H9 (cell line): ENCODE results near the gene TRPM4. TPM values are rescaled to one million over a fixed set of nuclear protein-coding genes. Genes with fewer than 3 reads are reported as not detected.
A peak's percentile ranks its signal among the peaks of the same experiment; 100 is the strongest.

Source experiments
- DNase-seq: peaks from one replicate; pipeline ENCODE4 v3.0.0-alpha.2; 2017
- H2AFZ ChIP-seq: one replicate; pipeline ENCODE4 v1.6.1; 2013; ENCODE audit warnings: mild to moderate bottlenecking, low read length, control low read depth, moderate library complexity
- H2AK5ac ChIP-seq: 2 replicates; pipeline ENCODE4 v1.6.1; 2013; ENCODE audit warnings: low read length, control low read depth, mixed read lengths; ENCODE audit not compliant: insufficient read length
- H2BK120ac ChIP-seq: one replicate; pipeline ENCODE4 v1.6.1; 2013; ENCODE audit warnings: low read depth, mild to moderate bottlenecking, low read length, control low read depth, inconsistent platforms; ENCODE audit not compliant: poor library complexity, severe bottlenecking
- H2BK12ac ChIP-seq: 2 replicates; pipeline ENCODE4 v1.6.1; 2013; ENCODE audit warnings: low read length, control low read depth, mixed read lengths, low read depth; ENCODE audit not compliant: insufficient read length
- H2BK15ac ChIP-seq: 2 replicates; pipeline ENCODE4 v1.6.1; 2013; ENCODE audit warnings: low read depth, low read length, control low read depth
- H2BK20ac ChIP-seq: one replicate; pipeline ENCODE4 v1.6.1; 2013; ENCODE audit warnings: low read depth, mild to moderate bottlenecking, low read length, control low read depth, inconsistent platforms; ENCODE audit not compliant: poor library complexity, severe bottlenecking
- H2BK5ac ChIP-seq: 2 replicates; pipeline ENCODE4 v1.6.1; 2013; ENCODE audit warnings: low read length, control low read depth, mixed read lengths; ENCODE audit not compliant: insufficient read length
- H3K14ac ChIP-seq: 2 replicates; pipeline ENCODE4 v1.6.1; 2013; ENCODE audit warnings: low read length, control low read depth; ENCODE audit not compliant: insufficient read depth
- H3K18ac ChIP-seq: 2 replicates; pipeline ENCODE4 v1.6.1; 2013; ENCODE audit warnings: low read depth, mild to moderate bottlenecking, mixed read lengths, low read length, control low read depth; ENCODE audit not compliant: insufficient read length
- H3K23ac ChIP-seq: 2 replicates; pipeline ENCODE4 v1.6.1; 2013; ENCODE audit warnings: low read length, control low read depth, mixed read lengths, low read depth; ENCODE audit not compliant: insufficient read length
- H3K23me2 ChIP-seq: 2 replicates; pipeline ENCODE4 v1.6.1; 2013; ENCODE audit warnings: low read depth, mild to moderate bottlenecking, mixed read lengths, low read length, control low read depth; ENCODE audit not compliant: insufficient read length, poor library complexity, severe bottlenecking
- H3K27ac ChIP-seq: 2 replicates; pipeline ENCODE4 v1.5.1; 2013; ENCODE audit warnings: low read length, control low read depth, mixed read lengths, low read depth; ENCODE audit not compliant: insufficient read length
- H3K27me3 ChIP-seq: 2 replicates; pipeline ENCODE4 v1.6.1; 2013; ENCODE audit warnings: low read length, control low read depth, inconsistent platforms; ENCODE audit not compliant: insufficient read depth
- H3K4ac ChIP-seq: 2 replicates; pipeline ENCODE4 v1.6.1; 2013; ENCODE audit warnings: low read depth, mild to moderate bottlenecking, control low read depth, inconsistent platforms, low read length, moderate library complexity
- H3K4me1 ChIP-seq: 2 replicates; pipeline ENCODE4 v1.6.1; 2013; ENCODE audit warnings: low read length, control low read depth, inconsistent platforms; ENCODE audit not compliant: insufficient read depth
- H3K4me2 ChIP-seq: 2 replicates; pipeline ENCODE4 v1.6.1; 2013; ENCODE audit warnings: low read length, control low read depth, mixed read lengths; ENCODE audit not compliant: insufficient read length, insufficient read depth
- H3K56ac ChIP-seq: 2 replicates; pipeline ENCODE4 v1.6.1; 2013; ENCODE audit warnings: low read depth, mild to moderate bottlenecking, mixed read lengths, low read length, control low read depth; ENCODE audit not compliant: insufficient read length
- H3K79me1 ChIP-seq: 2 replicates; pipeline ENCODE4 v1.6.1; 2013; ENCODE audit warnings: low read depth, mild to moderate bottlenecking, moderate library complexity, low read length, control low read depth, inconsistent platforms; ENCODE audit not compliant: insufficient read depth, poor library complexity, severe bottlenecking
- H3K79me2 ChIP-seq: 2 replicates; pipeline ENCODE4 v1.6.1; 2013; ENCODE audit warnings: low read length, control low read depth, inconsistent platforms; ENCODE audit not compliant: insufficient read depth
- H3K9ac ChIP-seq: 2 replicates; pipeline ENCODE4 v1.6.1; 2013; ENCODE audit warnings: low read length, control low read depth, mixed read lengths; ENCODE audit not compliant: insufficient read length; ENCODE audit errors: extremely low read depth
- H3K9me3 ChIP-seq: one replicate; pipeline ENCODE4 v1.6.1; 2013; ENCODE audit warnings: low read depth, low read length, inconsistent platforms; ENCODE audit not compliant: control insufficient read depth
- H3T11ph ChIP-seq: one replicate; pipeline ENCODE4 v1.6.1; 2013; ENCODE audit warnings: mild to moderate bottlenecking, low read length, control low read depth, inconsistent platforms
- H4K20me1 ChIP-seq: one replicate; pipeline ENCODE4 v1.6.1; 2013; ENCODE audit not compliant: control insufficient read depth, insufficient read length, insufficient read depth
- H4K5ac ChIP-seq: 2 replicates; pipeline ENCODE4 v1.6.1; 2013; ENCODE audit warnings: low read depth, mild to moderate bottlenecking, mixed read lengths, low read length, control low read depth; ENCODE audit not compliant: insufficient read length
- H4K8ac ChIP-seq: replicated peaks from 2 replicates; pipeline ENCODE4 v1.6.1; 2013; ENCODE audit warnings: low read length, control low read depth, mixed read lengths, low read depth; ENCODE audit not compliant: insufficient read length
- H4K91ac ChIP-seq: 2 replicates; pipeline ENCODE4 v1.6.1; 2013; ENCODE audit warnings: low read depth, mild to moderate bottlenecking, moderate library complexity, mixed read lengths, low read length, control low read depth; ENCODE audit not compliant: insufficient read length
- H3K27ac Mint-ChIP-seq, 3 experiments: 2 replicates in 2 of 3; 3 replicates in 1 of 3; pipeline ENCODE4 v1.8.0; 2020 to 2021; ENCODE audit warnings: mixed read lengths in 3 of 3, mild to moderate bottlenecking in 1 of 3, moderate library complexity in 1 of 3
- H3K27me3 Mint-ChIP-seq: 2 replicates; pipeline ENCODE4 v1.8.0; 2021; ENCODE audit warnings: low read depth, mild to moderate bottlenecking, moderate library complexity, mixed read lengths
- H3K36me3 Mint-ChIP-seq, 3 experiments: 2 replicates in 2 of 3; 3 replicates in 1 of 3; pipeline ENCODE4 v1.8.0; 2020 to 2021; ENCODE audit warnings: low read depth in 3 of 3, mixed read lengths in 3 of 3; ENCODE audit not compliant: insufficient read depth in 1 of 3
- H3K4me1 Mint-ChIP-seq, 2 experiments: 2 replicates each; pipeline ENCODE4 v1.8.0; 2020; ENCODE audit warnings: mixed read lengths in 2 of 2
- H3K4me3 Mint-ChIP-seq, 2 experiments: 2 replicates in 1 of 2; 3 replicates in 1 of 2; pipeline ENCODE4 v1.8.0; 2020 to 2021; ENCODE audit warnings: mild to moderate bottlenecking in 2 of 2, mixed read lengths in 2 of 2, moderate library complexity in 1 of 2
- H3K9me3 Mint-ChIP-seq, 2 experiments: 2 replicates in 1 of 2; 3 replicates in 1 of 2; pipeline ENCODE4 v1.8.0; 2020; ENCODE audit warnings: mild to moderate bottlenecking in 2 of 2, mixed read lengths in 2 of 2, moderate library complexity in 1 of 2
- WGBS: extraction: QIAGEN DNeasy Blood & Tissue Kit; methylation state at CpG from one replicate; pipeline ENCODE4 v1.1.7; 2013; ENCODE audit warnings: missing lambda C conversion rate, low lambda C conversion rate, mixed read lengths; ENCODE audit not compliant: insufficient read length; ENCODE audit errors: extremely low coverage; 5-methylcytosine and 5-hydroxymethylcytosine counted together
- total RNA-seq: library from RNA; stranded (reverse); gene quantifications from 2 replicates; pipeline ENCODE4 v1.2.1, GENCODE V29; 2021
- TF ChIP-seq, protein P1 (sequence below): fragments of 200-600 bp; sonication (generic); conservative IDR thresholded peaks from 3 replicates; pipeline ENCODE4 v1.8.0; 2021; ENCODE audit warnings: antibody characterized with exemption, mild to moderate bottlenecking

TRPM4 gene
- total RNA-seq, 1 experiment from 2014 or later: 6.9 TPM

GRCh38 chr19:49118565-49119410 is 38.8 kb upstream of the TRPM4 start, which contains the start of gene C19orf73:
C19orf73 (minus strand) TSS chr19:49119143; CDS start chr19:49119022, 121 bp downstream.
- H3K9ac ChIP-seq: no peak within 1 kb of the TSS
- no peak within 1 kb of the TSS for H4K5ac ChIP-seq
- no peak within 1 kb of the TSS for H2AFZ ChIP-seq

More at GRCh38 chr19:49118565-49119410, 38.8 kb upstream of the TRPM4 start, which contains the start of gene C19orf73:
- Histone ChIP-seq H3K79me2 (no peaks in the 10 kb centered on the region), H3K79me1 (no peaks in the 10 kb centered on the region), H3T11ph (no peak within 1 kb of the TSS), H3K56ac (no peak within 1 kb of the TSS), H3K9me3 (no peaks in the 10 kb centered on the region), H2AK5ac (no peak within 1 kb of the TSS), H3K27ac (no peak within 1 kb of the TSS), H3K4ac (no peak within 1 kb of the TSS), H2BK5ac (no peak within 1 kb of the TSS), H2BK15ac (no peak within 1 kb of the TSS), H3K27me3 (peaks cover 9% of the 10 kb centered on the region; the same call in 1 of the 2 replicates), H3K23ac (no peak within 1 kb of the TSS), H4K91ac (no peak within 1 kb of the TSS), H4K8ac (no peak within 1 kb of the TSS), H4K20me1 (no peaks in the 10 kb centered on the region), H3K23me2 (peaks cover 4% of the 10 kb centered on the region), H2BK12ac (no peak within 1 kb of the TSS), H2BK120ac (no peak within 1 kb of the TSS), H2BK20ac (no peak within 1 kb of the TSS), H3K14ac (peak within 1 kb of the TSS; percentile 74; the same call in 1 of the 2 replicates), H3K4me1 (peaks cover 3% of the 10 kb centered on the region; the same call in 1 of the 2 replicates), H3K18ac (peak within 1 kb of the TSS; percentile 59), H3K4me2 (peak within 1 kb of the TSS; percentile 43)
- TF ChIP-seq, protein P1, sequence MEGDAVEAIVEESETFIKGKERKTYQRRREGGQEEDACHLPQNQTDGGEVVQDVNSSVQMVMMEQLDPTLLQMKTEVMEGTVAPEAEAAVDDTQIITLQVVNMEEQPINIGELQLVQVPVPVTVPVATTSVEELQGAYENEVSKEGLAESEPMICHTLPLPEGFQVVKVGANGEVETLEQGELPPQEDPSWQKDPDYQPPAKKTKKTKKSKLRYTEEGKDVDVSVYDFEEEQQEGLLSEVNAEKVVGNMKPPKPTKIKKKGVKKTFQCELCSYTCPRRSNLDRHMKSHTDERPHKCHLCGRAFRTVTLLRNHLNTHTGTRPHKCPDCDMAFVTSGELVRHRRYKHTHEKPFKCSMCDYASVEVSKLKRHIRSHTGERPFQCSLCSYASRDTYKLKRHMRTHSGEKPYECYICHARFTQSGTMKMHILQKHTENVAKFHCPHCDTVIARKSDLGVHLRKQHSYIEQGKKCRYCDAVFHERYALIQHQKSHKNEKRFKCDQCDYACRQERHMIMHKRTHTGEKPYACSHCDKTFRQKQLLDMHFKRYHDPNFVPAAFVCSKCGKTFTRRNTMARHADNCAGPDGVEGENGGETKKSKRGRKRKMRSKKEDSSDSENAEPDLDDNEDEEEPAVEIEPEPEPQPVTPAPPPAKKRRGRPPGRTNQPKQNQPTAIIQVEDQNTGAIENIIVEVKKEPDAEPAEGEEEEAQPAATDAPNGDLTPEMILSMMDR: no peak; the same call in 2 of the 3 replicates
- no CpG with 5 or more reads among the region's 85 CpGs for WGBS
- H3K27me3 Mint-ChIP-seq: peaks cover 40% of the 10 kb centered on the region
- peak within 1 kb of the TSS in 2 of 3 experiments; percentile 73 to 78; a peak in 3 of 7 replicates for H3K27ac Mint-ChIP-seq
- H3K4me3 Mint-ChIP-seq: peak within 1 kb of the TSS; percentile 66 to 85
- no peaks in the 10 kb centered on the region; a peak in 1 of 5 replicates for H3K9me3 Mint-ChIP-seq
- peak; percentile 90 for DNase-seq
- peaks cover 20 to 27% of the 10 kb centered on the region in 2 experiments for H3K4me1 Mint-ChIP-seq
- H3K36me3 Mint-ChIP-seq: peaks cover 0 to 4% (median 0%) of the 10 kb centered on the region in 3 experiments; a peak in 1 of 7 replicates
